Medulla oblongata (tissue), 1 donor: ENCODE results near the gene IQSEC2.

Source experiments
- DNase-seq: peaks from one replicate; pipeline ENCODE4 v3.0.0-alpha.2; 2015; ENCODE audit errors: extremely low spot score

IQSEC2 gene

GRCh38 chrX:53281321-53281822 lies at the start of gene IQSEC2:
TSS of gene IQSEC2 (minus strand) at chrX:53281584.
- peak; percentile 59 for DNase-seq

GRCh38 chrX:53330331-53330730 lies 48.9 kb upstream of the IQSEC2 start:
- peak; percentile 57 for DNase-seq

GRCh38 chrX:53324803-53325202 lies 43.4 kb upstream of the IQSEC2 start:
- DNase-seq: no peak

- DNase-seq: no peak
Observed at GRCh38 chrX:53324085-53324484, 42.7 kb upstream of the IQSEC2 start.

- no peak for DNase-seq
Observed at GRCh38 chrX:53323196-53323595, 41.8 kb upstream of the IQSEC2 start.

- no peak for DNase-seq
Observed at GRCh38 chrX:53321943-53322497, 40.6 kb upstream of the IQSEC2 start.

- no peak for DNase-seq
Observed at GRCh38 chrX:53321230-53321942, 40.0 kb upstream of the IQSEC2 start.

- DNase-seq: no peak
Observed at GRCh38 chrX:53320543-53321229, 39.3 kb upstream of the IQSEC2 start.

GRCh38 chrX:53319614-53320542 lies 38.5 kb upstream of the IQSEC2 start:
- DNase-seq: peak; percentile 6

GRCh38 chrX:53318766-53319353 lies 37.5 kb upstream of the IQSEC2 start:
- DNase-seq: peak; percentile 22

- DNase-seq: peak; percentile 72
Observed at GRCh38 chrX:53317365-53318069, 36.1 kb upstream of the IQSEC2 start.

- no peak for DNase-seq
Observed at GRCh38 chrX:53316860-53317237, 35.5 kb upstream of the IQSEC2 start.

- DNase-seq: no peak
Observed at GRCh38 chrX:53316111-53316859, 34.9 kb upstream of the IQSEC2 start.

- DNase-seq: no peak
Observed at GRCh38 chrX:53313728-53314105, 32.3 kb upstream of the IQSEC2 start.

- peak; percentile 65 for DNase-seq
Observed at GRCh38 chrX:53312946-53313727, 31.8 kb upstream of the IQSEC2 start.

GRCh38 chrX:53309837-53310236 lies 28.5 kb upstream of the IQSEC2 start:
- no peak for DNase-seq

- no peak for DNase-seq
Observed at GRCh38 chrX:53308836-53309235, 27.5 kb upstream of the IQSEC2 start.

GRCh38 chrX:53305996-53306937 lies 24.9 kb upstream of the IQSEC2 start:
- no peak for DNase-seq
